Activated CD8-positive, alpha-beta memory T cell treated with anti-CD3 and anti-CD28 coated beads for 4 hours (primary cell): Measurements from ENCODE around the gene GMNC.

Experiments
- DNase-seq, 2 donors: peaks; one replicate each; pipeline ENCODE4 v3.0.0-alpha.2; 2020; ENCODE audit warnings: low read depth in 2 of 2

The GMNC gene

DNA sequence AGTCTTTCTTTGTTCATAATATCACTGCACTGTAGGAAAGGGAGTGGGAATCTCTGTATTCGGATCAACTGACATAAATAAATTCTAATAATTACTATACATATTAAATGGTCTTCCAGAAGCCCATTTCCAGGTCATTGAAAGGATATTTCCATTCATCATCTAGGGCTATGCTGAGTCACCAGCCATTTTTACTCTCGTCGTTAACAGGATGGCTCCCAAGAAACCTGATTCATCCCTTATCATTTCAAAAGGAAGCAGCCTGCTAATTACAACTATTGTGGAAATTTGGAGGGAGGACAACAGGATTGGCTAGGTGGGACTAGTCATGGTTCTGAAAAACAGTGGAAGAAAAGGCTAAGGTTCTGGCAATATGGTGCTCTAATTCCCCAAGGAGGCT, 13.6 kb downstream of the GMNC start:
- no peak for DNase-seq

- no peak for DNase-seq
These were observed 15.1 kb downstream of the GMNC start for GRCh38 chr3:190847436-190847835.

- no peak for DNase-seq
These were observed 22.3 kb downstream of the GMNC start for GRCh38 chr3:190840146-190840545.

GRCh38 chr3:190831225-190831624, 31.3 kb downstream of the GMNC start:
- no peak for DNase-seq

DNA sequence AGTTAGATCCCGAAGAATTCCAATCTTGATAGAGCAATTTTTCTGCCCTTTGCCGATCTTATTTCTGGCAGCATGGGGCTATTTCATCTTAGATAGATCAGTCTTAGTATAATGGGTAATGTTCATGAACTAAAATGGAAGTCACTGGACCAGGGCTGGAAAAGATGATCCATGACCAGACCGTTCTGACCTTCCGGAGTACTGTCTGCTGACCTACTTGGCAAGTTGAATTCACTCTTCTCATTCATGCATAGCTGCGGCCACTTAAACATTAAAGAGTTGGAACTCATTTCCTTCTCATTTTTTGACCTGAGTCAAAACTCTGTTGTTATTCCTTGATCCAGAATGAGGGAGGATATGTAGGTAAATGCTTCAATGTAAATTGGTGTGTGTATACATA, 32.5 kb downstream of the GMNC start:
- no peak for DNase-seq

DNA sequence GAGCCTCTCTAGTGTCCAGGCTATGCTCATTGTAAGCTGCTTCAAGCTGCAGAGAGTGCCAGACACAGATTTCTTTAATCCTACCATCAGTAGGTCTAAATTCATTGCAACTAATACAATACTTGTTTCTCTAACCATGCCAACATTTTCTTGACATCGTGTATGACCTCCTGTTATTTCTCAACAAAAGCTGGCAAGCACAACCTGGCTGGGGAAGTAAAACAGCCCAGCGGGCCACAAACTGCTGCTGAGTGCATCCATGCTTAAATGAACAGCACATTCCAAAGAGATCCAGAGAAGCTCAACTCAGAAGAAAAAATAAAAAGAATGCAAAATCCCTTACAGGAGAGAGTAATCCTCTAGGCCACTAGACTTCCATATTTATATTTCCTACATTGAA, 36.5 kb downstream of the GMNC start:
- DNase-seq = no peak

GRCh38 chr3:190825386-190826016, 37.0 kb downstream of the GMNC start:
- no peak for DNase-seq

GRCh38 chr3:190811775-190812480, 50.6 kb downstream of the GMNC start:
- DNase-seq = no peak

- no peak for DNase-seq
These were observed 51.5 kb downstream of the GMNC start for GRCh38 chr3:190810957-190811356.

GRCh38 chr3:190809351-190809750, 53.1 kb downstream of the GMNC start:
- no peak for DNase-seq

GRCh38 chr3:190807719-190808375, 54.6 kb downstream of the GMNC start:
- DNase-seq = no peak
